ENCODE data around the gene UTP20.

GRCh38 chr12:101299346-101299745 lies 19.4 kb downstream of the UTP20 start:
- TF ChIP-seq, protein P1, sequence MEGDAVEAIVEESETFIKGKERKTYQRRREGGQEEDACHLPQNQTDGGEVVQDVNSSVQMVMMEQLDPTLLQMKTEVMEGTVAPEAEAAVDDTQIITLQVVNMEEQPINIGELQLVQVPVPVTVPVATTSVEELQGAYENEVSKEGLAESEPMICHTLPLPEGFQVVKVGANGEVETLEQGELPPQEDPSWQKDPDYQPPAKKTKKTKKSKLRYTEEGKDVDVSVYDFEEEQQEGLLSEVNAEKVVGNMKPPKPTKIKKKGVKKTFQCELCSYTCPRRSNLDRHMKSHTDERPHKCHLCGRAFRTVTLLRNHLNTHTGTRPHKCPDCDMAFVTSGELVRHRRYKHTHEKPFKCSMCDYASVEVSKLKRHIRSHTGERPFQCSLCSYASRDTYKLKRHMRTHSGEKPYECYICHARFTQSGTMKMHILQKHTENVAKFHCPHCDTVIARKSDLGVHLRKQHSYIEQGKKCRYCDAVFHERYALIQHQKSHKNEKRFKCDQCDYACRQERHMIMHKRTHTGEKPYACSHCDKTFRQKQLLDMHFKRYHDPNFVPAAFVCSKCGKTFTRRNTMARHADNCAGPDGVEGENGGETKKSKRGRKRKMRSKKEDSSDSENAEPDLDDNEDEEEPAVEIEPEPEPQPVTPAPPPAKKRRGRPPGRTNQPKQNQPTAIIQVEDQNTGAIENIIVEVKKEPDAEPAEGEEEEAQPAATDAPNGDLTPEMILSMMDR (optimal IDR thresholded peaks at IDR 0.05 in 1 of 3, IDR thresholded peaks at IDR 0.05 in 1 of 3, conservative IDR thresholded peaks at IDR 0.05 in 1 of 3; ENCODE audit: extremely low read depth in 1 of 3, insufficient read depth in 2 of 3, low read length in 3 of 3): no peak
- no peak for TF ChIP-seq EZH2 (IDR thresholded peaks at IDR 0.05; ENCODE audit: low read length)

All from keratinocyte (primary cell).